ENCODE measurements around the gene ANKRD36B.
"Not testable (repeated sequence)": the region's sequence is repeated elsewhere in the genome, so short reads cannot be mapped to it uniquely, and the experiment has no call there.

Gene ANKRD36B

DNA sequence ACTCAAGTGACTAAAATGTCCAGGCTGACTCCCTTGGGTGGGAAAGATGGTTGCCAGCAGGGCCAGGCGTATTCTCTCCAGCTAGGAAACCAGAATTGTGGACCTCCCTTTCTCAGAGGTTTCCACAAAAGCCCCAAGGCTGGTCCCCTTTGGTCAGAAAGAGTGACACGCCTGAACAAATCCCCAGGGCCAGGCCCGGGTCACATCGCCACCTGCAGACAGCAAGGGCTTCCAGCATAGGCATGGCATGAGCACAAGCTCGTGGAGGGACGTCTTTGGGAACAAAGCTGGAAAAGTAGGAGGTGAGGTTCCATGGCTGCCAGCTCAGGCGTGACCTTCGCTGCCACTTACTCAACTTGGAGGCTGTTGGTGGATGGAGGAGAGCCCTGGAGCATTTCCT lies 15.4 kb upstream of the ANKRD36B start:
- H3K27me3 ChIP-seq (ENCODE audit: control insufficient read depth, insufficient read depth, low read length); H3K36me3 ChIP-seq (ENCODE audit: control insufficient read depth, insufficient read depth, low read length); H3K4me3 ChIP-seq (ENCODE audit: low read length); H3K9me3 ChIP-seq (ENCODE audit: control insufficient read depth, low read length); H3K9ac ChIP-seq (ENCODE audit: low read length); H3K4me1 ChIP-seq (ENCODE audit: control insufficient read depth, insufficient read depth, low read length): not testable (repeated sequence)

DNA sequence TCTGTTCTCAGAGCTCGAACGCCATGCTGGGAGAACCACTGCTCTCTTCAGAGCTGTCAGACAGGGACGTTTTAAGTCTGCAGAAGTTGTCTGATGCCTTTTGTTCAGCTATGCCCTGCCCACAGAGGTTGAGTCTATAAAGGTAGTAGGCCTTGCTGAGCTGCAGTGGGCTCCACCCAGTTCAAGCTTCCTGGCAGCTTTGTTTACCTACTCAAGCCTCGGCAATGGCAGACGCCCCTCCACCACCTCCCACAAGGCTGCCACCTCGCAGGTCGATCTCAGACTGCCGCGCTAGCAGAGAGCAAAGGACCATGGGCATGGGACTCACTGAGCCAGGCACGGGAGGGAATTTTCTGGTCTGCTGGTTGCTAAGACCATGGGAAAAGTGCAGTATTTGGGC lies 11.9 kb upstream of the ANKRD36B start:
- not testable (repeated sequence) for H3K36me3 ChIP-seq (ENCODE audit: control insufficient read depth, insufficient read depth, low read length); H3K27me3 ChIP-seq (ENCODE audit: control insufficient read depth, insufficient read depth, low read length); H3K9ac ChIP-seq (ENCODE audit: low read length); H3K4me1 ChIP-seq (ENCODE audit: control insufficient read depth, insufficient read depth, low read length); H3K4me3 ChIP-seq (ENCODE audit: low read length); H3K9me3 ChIP-seq (ENCODE audit: control insufficient read depth, low read length)

DNA sequence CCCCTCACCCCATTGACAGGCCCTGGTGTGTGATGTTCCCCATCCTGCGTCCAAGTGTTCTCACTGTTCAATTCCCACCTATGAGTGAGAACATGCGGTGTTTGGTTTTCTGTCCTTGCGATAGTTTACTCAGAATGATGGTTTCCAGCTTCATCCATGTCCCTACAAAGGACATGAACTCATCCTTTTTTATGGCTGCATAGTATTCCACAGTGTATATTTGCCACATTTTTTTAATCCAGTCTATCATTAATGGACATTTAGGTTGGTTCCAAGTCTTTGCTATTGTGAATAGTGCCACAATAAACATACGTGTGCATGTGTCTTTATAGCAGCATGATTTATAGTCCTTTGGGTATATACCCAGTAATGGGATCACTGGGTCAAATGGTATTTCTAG lies 6.5 kb upstream of the ANKRD36B start:
- not testable (repeated sequence) for H3K4me3 ChIP-seq (ENCODE audit: low read length); H3K27me3 ChIP-seq (ENCODE audit: control insufficient read depth, insufficient read depth, low read length); H3K4me1 ChIP-seq (ENCODE audit: control insufficient read depth, insufficient read depth, low read length); H3K9ac ChIP-seq (ENCODE audit: low read length); H3K9me3 ChIP-seq (ENCODE audit: control insufficient read depth, low read length); H3K36me3 ChIP-seq (ENCODE audit: control insufficient read depth, insufficient read depth, low read length)

DNA sequence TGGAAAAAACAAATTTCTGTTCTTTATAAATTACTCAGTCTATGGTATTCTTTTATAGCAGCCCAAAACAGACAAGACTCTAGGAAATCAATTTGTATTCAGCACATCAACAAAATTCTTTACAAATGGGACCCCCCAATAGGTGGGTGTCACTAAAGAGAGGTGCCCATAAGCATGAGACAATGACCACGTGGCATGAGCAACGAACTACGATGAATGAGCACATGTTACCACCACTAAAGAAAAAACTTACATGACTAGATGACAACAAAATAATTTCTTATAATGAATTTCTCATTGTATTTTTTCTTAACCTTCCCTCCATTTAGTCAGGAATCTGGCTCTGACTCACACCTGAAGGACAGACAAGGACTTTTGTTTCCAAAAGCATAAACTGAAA lies 3.8 kb upstream of the ANKRD36B start:
- not testable (repeated sequence) for H3K9ac ChIP-seq (ENCODE audit: low read length); H3K4me1 ChIP-seq (ENCODE audit: control insufficient read depth, insufficient read depth, low read length)

DNA sequence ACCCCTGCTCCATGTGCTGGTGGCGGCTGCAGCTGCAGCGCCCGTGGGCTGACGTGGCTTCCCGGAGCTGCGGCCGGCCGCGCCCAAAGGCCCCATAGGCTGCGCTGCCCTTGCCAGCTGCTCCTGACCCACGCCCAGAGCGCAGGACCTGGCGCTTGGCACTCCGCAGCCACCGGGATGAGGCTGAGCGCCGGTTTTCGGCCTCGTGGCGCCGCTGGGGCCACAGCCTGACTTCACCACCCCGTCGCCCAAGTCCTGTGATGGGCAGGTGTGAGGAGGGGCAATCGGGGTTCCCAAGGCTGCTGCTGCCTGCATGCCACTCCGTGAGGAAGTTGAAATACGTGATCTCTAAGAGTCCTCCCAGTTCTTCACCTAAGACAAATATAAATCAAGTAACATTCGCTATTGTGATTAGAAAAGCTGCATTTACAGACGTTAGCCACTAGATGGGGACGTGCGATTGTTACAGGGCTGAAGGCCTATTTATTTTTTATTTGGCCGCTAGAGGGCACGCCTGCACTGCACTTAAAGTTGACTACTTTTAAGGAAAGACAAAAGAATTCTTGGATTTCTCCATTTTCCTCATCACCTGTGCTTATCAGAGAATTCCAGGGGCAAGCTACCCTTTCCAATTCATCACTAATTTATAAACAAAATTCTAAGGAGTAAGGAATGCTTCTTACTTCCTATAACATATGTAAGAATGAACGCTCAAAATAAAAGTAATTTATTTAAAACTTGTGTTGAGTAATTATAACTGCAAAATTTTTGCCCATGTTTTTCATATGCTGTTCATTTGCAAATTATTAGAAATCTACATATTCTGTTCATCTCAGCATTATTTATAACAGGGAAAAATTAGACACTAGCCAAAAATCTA lies 1.1 kb upstream of the ANKRD36B start:
- not testable (repeated sequence) for H3K9me3 ChIP-seq (ENCODE audit: control insufficient read depth, low read length); H3K36me3 ChIP-seq (ENCODE audit: control insufficient read depth, insufficient read depth, low read length); H3K4me1 ChIP-seq (ENCODE audit: control insufficient read depth, insufficient read depth, low read length); H3K27me3 ChIP-seq (ENCODE audit: control insufficient read depth, insufficient read depth, low read length)
- H3K4me3 ChIP-seq (ENCODE audit: low read length), result peak overlapping the region; percentile 55
- peak overlapping the region; percentile 93 for H3K9ac ChIP-seq (ENCODE audit: low read length)

More for the DNA sequence above, 3.8 kb upstream of the ANKRD36B start:
- H3K9me3 ChIP-seq (ENCODE audit: control insufficient read depth, low read length); H3K27me3 ChIP-seq (ENCODE audit: control insufficient read depth, insufficient read depth, low read length); H3K4me3 ChIP-seq (ENCODE audit: low read length); H3K36me3 ChIP-seq (ENCODE audit: control insufficient read depth, insufficient read depth, low read length): not testable (repeated sequence)

DNA sequence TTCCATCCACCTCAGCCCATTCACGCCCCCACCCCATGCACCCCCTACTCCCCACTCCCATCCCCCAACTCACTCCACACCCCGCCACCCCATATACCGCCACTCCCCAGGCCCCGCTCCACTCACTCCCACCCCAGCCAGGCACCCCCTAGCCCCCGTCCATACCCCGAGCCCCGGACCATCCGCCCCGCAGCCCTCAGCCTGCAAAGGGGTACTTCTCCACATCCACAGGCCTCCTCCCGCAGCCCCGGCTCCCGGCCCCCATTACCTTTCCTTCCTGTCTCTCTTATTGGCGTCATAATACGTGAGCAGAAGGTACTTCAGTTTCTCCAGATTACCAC lies 450 bp downstream of the ANKRD36B start:
- peak overlapping the region; percentile 61 for H3K9ac ChIP-seq (ENCODE audit: low read length)
- not testable (repeated sequence) for H3K36me3 ChIP-seq (ENCODE audit: control insufficient read depth, insufficient read depth, low read length); H3K4me1 ChIP-seq (ENCODE audit: control insufficient read depth, insufficient read depth, low read length); H3K4me3 ChIP-seq (ENCODE audit: low read length); H3K9me3 ChIP-seq (ENCODE audit: control insufficient read depth, low read length); H3K27me3 ChIP-seq (ENCODE audit: control insufficient read depth, insufficient read depth, low read length)

DNA sequence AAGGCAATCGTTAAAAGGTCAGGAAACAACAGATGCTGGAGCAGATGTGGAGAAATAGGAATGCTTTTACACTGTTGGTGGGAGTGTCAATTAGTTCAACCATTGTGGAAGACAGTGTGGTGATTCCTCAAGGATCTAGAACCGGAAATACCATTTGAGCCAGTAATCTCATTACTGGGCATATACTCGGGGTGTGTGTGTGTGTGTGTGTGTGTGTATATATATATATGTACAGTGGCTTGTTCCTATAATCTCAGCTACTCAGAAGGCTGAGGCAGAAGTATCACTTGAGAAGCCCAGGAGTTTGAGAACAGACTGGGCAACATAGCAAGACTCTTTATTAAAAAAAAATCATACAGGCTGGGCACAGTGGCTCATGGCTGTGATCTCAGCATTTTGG lies 24.0 kb downstream of the ANKRD36B start:
- H3K36me3 ChIP-seq (ENCODE audit: control insufficient read depth, insufficient read depth, low read length); H3K9me3 ChIP-seq (ENCODE audit: control insufficient read depth, low read length); H3K27me3 ChIP-seq (ENCODE audit: control insufficient read depth, insufficient read depth, low read length); H3K9ac ChIP-seq (ENCODE audit: low read length); H3K4me3 ChIP-seq (ENCODE audit: low read length); H3K4me1 ChIP-seq (ENCODE audit: control insufficient read depth, insufficient read depth, low read length): not testable (repeated sequence)

DNA sequence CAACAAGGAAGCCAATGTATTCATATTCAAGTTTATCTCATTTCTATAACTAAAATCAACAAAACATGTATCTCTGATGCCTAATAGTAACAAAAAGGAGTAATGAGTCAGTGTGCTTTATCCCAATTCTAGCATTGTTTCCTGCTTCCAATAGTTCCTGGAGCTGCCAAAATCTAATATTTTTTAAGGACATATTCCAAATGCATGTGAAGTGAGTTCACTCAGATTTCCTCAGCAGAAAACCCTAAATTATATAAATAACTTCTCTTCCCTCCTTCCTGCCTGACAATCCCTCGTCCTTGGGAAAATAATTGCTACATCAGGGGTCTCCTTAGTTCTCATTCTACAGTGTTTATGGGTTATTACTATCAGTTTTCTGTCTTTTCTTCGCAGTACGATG lies 37.3 kb downstream of the ANKRD36B start:
- not testable (repeated sequence) for H3K9me3 ChIP-seq (ENCODE audit: control insufficient read depth, low read length); H3K27me3 ChIP-seq (ENCODE audit: control insufficient read depth, insufficient read depth, low read length); H3K36me3 ChIP-seq (ENCODE audit: control insufficient read depth, insufficient read depth, low read length); H3K9ac ChIP-seq (ENCODE audit: low read length); H3K4me3 ChIP-seq (ENCODE audit: low read length); H3K4me1 ChIP-seq (ENCODE audit: control insufficient read depth, insufficient read depth, low read length)

DNA sequence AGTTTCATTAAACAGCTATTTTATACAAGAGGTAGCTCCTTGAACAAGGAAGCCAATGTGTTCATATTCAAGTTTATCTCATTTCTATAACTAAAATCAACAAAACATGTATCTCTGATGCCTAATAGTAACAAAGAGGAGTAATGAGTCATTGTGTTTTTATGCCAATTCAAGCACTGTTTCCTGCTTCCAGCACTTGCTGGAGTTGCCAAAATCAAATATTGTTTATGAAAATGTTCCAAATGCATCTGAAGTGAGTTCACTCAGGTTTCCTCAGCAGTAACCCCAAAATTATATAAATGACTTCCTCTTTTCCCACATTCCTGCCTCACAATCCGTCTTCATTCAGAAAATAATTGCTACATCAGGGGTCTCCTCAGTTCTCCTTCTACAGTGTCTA lies 39.2 kb downstream of the ANKRD36B start:
- not testable (repeated sequence) for H3K9me3 ChIP-seq (ENCODE audit: control insufficient read depth, low read length); H3K4me1 ChIP-seq (ENCODE audit: control insufficient read depth, insufficient read depth, low read length); H3K36me3 ChIP-seq (ENCODE audit: control insufficient read depth, insufficient read depth, low read length); H3K4me3 ChIP-seq (ENCODE audit: low read length); H3K9ac ChIP-seq (ENCODE audit: low read length); H3K27me3 ChIP-seq (ENCODE audit: control insufficient read depth, insufficient read depth, low read length)

DNA sequence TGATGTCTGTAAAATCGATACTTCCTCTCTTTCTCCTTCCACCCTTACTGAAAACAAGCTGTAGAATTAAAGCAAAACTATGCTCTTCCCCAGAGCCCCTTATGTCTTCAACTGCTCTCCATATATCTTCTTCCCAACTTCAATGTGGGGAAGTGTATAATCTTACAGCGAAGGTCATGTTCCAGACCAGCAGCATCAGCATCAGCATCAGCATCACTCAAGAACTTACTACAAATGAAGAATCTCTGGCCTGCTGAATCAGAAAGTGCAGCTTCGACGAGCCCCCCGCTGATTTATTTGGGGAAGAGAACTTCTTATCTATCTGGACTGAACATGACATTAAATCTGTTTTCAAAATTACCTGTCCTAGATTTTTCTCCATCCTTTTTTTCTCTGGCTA lies 40.6 kb downstream of the ANKRD36B start:
- H3K4me1 ChIP-seq (ENCODE audit: control insufficient read depth, insufficient read depth, low read length); H3K4me3 ChIP-seq (ENCODE audit: low read length); H3K27me3 ChIP-seq (ENCODE audit: control insufficient read depth, insufficient read depth, low read length); H3K9me3 ChIP-seq (ENCODE audit: control insufficient read depth, low read length); H3K9ac ChIP-seq (ENCODE audit: low read length); H3K36me3 ChIP-seq (ENCODE audit: control insufficient read depth, insufficient read depth, low read length): not testable (repeated sequence)

DNA sequence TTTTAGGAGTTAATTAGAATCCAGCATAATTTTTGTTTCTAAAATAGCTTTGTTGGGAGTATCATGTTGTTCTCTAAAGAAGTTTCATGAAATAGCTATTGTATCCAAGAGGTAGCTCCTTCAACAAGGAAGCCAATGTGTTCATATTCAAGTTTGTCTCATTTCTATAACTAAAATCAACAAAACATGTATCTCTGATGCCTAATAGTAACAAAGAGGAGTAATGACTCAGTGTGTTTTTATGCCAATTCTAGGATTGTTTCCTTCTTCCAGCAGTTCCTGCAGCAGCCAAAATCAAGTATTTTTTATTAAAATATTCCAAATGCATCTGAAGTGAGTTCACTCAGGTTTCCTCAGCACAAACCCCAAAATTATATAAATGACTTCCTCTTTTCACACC lies 41.1 kb downstream of the ANKRD36B start:
- not testable (repeated sequence) for H3K36me3 ChIP-seq (ENCODE audit: control insufficient read depth, insufficient read depth, low read length); H3K9ac ChIP-seq (ENCODE audit: low read length); H3K4me1 ChIP-seq (ENCODE audit: control insufficient read depth, insufficient read depth, low read length); H3K27me3 ChIP-seq (ENCODE audit: control insufficient read depth, insufficient read depth, low read length); H3K9me3 ChIP-seq (ENCODE audit: control insufficient read depth, low read length); H3K4me3 ChIP-seq (ENCODE audit: low read length)

DNA sequence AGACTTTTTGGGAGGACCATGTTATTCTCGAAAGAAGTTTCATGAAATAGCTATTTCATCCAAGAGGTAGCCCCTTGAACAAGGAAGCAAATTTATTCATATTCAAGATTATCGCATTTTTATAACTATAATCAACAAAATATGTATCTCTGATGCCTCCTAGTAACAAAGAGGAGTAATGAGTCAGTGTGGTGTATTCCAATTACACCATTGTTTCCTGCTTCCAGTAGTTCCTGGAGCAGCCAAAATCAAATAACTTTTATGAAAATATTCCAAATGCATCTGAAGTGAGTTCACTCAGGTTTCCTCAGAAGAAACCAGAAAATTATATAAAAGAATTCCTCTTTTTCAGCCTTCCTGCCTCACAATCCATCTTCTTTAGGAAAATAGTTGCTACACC lies 43.0 kb downstream of the ANKRD36B start:
- Histone ChIP-seq H3K4me1 (ENCODE audit: control insufficient read depth, insufficient read depth, low read length) (no peaks in the 10 kb centered on the region), H3K9me3 (ENCODE audit: control insufficient read depth, low read length) (no peaks in the 10 kb centered on the region), H3K4me3 (ENCODE audit: low read length) (no peak overlapping the region), H3K36me3 (ENCODE audit: control insufficient read depth, insufficient read depth, low read length) (no peaks in the 10 kb centered on the region), H3K27me3 (ENCODE audit: control insufficient read depth, insufficient read depth, low read length) (no peaks in the 10 kb centered on the region), H3K9ac (ENCODE audit: low read length) (no peak overlapping the region)

DNA sequence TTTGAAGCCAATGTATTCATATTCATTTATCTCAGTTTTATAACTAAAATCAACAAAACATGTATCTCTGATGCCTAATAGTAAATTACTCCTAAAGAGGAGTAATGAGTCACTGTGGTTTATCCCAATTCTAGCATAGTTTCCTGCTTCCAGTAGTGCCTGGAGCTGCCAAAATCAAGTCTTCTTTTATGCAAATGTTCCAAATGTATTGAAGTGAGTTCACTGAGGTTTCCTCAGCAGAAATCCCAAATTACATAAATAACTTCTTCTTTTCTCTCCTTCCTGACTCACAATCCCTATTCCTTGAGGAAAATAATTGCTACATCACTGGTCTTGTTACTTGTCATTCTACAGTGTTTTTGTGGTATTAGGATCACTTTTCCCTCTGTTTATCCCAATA lies 44.8 kb downstream of the ANKRD36B start:
- not testable (repeated sequence) for H3K36me3 ChIP-seq (ENCODE audit: control insufficient read depth, insufficient read depth, low read length); H3K9me3 ChIP-seq (ENCODE audit: control insufficient read depth, low read length); H3K4me3 ChIP-seq (ENCODE audit: low read length); H3K27me3 ChIP-seq (ENCODE audit: control insufficient read depth, insufficient read depth, low read length); H3K4me1 ChIP-seq (ENCODE audit: control insufficient read depth, insufficient read depth, low read length); H3K9ac ChIP-seq (ENCODE audit: low read length)
